Activated B cell treated with CpG ODN at 0.5 μM for 24 hours (primary cell): ENCODE measurements around the gene ZNF783. TPM values are rescaled to one million over a fixed set of nuclear protein-coding genes. Genes with fewer than 3 reads are reported as not detected.

ENCODE experiments used
- ATAC-seq: fragments of 200-7000 bp; cut with Tn5 transposase; one replicate; pipeline ENCODE4 v1.10.0; 2021; ENCODE audit warnings: low read depth, mild to moderate bottlenecking, moderate library complexity
- CTCF ChIA-PET: fragments of 350-600 bp; sonication (Branson Sonifier 250); formaldehyde crosslinking; loops from one replicate; lab custom pipeline; 2021; ENCODE audit warnings: antibody characterized with exemption; lab: Charles Lee
- POLR2A ChIA-PET: fragments of 350-600 bp; sonication (Branson Sonifier 250); formaldehyde crosslinking; loops from one replicate; lab custom pipeline; 2021; ENCODE audit warnings: antibody characterized with exemption; lab: Charles Lee
- DNase-seq: peaks from one replicate; pipeline ENCODE4 v3.0.0; 2022
- H3K27ac Mint-ChIP-seq: one replicate; pipeline ENCODE4 v1.8.0; 2020; ENCODE audit warnings: mixed read lengths
- H3K27me3 Mint-ChIP-seq: one replicate; pipeline ENCODE4 v1.8.0; 2021; ENCODE audit warnings: mixed read lengths
- H3K36me3 Mint-ChIP-seq: one replicate; pipeline ENCODE4 v1.8.0; 2021; ENCODE audit warnings: low read depth, mixed read lengths
- H3K4me1 Mint-ChIP-seq: one replicate; pipeline ENCODE4 v1.8.0; 2021; ENCODE audit warnings: mixed read lengths
- H3K4me3 Mint-ChIP-seq: one replicate; pipeline ENCODE4 v1.8.0; 2020; ENCODE audit warnings: mild to moderate bottlenecking, mixed read lengths
- H3K9me3 Mint-ChIP-seq: one replicate; pipeline ENCODE4 v1.8.0; 2020; ENCODE audit warnings: mixed read lengths
- intact Hi-C: fragments of 100-400 bp; cut with micrococcal nuclease; formaldehyde crosslinking; loops from one replicate; pipeline ENCODE4 v1.15.1; 2024
- total RNA-seq: library from RNA; stranded (reverse); gene quantifications from 2 replicates; pipeline ENCODE4 v1.2.3, GENCODE V29; 2022
- TF ChIP-seq, protein P1 (sequence below): fragments of 200-600 bp; IDR thresholded peaks from one replicate; pipeline ENCODE4 v1.8.0; 2022; ENCODE audit warnings: antibody characterized with exemption, mild to moderate bottlenecking

ZNF783 gene
- total RNA-seq, 1 donor from 2014 or later: 34.1 TPM

GRCh38 chr7:149239345-149240143 is 22.5 kb upstream of the ZNF783 start, which contains the start of gene ZNF212:
Gene ZNF212, plus strand, starts transcription at chr7:149239651. Its CDS starts 128 bp downstream, at chr7:149239779.
- CTCF ChIA-PET: interaction anchor here (0.9 to 1.1 kb wide), 4 partner anchors 20 to 183 kb away, joined by 3 to 5 read pairs (median 4); partner anchors contain the start of gene ZNF398
- Mint-ChIP-seq H3K4me1 (peaks cover 36% of the 10 kb centered on the region), H3K27ac (peak within 1 kb of the TSS; percentile 76), H3K9me3 (peaks cover 3% of the 10 kb centered on the region), H3K4me3 (peak within 1 kb of the TSS; percentile 91), H3K27me3 (no peaks in the 10 kb centered on the region), H3K36me3 (peaks cover 8% of the 10 kb centered on the region)
- TF ChIP-seq, protein P1, sequence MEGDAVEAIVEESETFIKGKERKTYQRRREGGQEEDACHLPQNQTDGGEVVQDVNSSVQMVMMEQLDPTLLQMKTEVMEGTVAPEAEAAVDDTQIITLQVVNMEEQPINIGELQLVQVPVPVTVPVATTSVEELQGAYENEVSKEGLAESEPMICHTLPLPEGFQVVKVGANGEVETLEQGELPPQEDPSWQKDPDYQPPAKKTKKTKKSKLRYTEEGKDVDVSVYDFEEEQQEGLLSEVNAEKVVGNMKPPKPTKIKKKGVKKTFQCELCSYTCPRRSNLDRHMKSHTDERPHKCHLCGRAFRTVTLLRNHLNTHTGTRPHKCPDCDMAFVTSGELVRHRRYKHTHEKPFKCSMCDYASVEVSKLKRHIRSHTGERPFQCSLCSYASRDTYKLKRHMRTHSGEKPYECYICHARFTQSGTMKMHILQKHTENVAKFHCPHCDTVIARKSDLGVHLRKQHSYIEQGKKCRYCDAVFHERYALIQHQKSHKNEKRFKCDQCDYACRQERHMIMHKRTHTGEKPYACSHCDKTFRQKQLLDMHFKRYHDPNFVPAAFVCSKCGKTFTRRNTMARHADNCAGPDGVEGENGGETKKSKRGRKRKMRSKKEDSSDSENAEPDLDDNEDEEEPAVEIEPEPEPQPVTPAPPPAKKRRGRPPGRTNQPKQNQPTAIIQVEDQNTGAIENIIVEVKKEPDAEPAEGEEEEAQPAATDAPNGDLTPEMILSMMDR: no peak
- ATAC-seq: peak; percentile 99
- peak; percentile 82 for DNase-seq
- intact Hi-C loops: loop anchor here (1.0 to 10.0 kb wide), 12 partner anchors 23 to 599 kb away; partner anchors contain the start of genes PDIA4, ZNF282, ZNF398 and ZNF425
- POLR2A ChIA-PET: interaction anchor here (2.5 to 2.6 kb wide), 2 partner anchors 22 to 92 kb away, joined by 5 to 13 read pairs; partner anchors contain the start of genes ZNF398 and ZNF783

GRCh38 chr7:149240637-149241036 is 21.4 kb upstream of the ZNF783 start:
- peaks cover 46% of the 10 kb centered on the region for H3K4me1 Mint-ChIP-seq
- H3K9me3 Mint-ChIP-seq: peaks cover 3% of the 10 kb centered on the region
- peaks cover 8% of the 10 kb centered on the region for H3K36me3 Mint-ChIP-seq
- no peaks in the 10 kb centered on the region for H3K27me3 Mint-ChIP-seq
- ATAC-seq: no peak
- peak overlapping the region; percentile 91 for H3K4me3 Mint-ChIP-seq
- ChIA-PET POLR2A (interaction anchor here (2.5 to 2.6 kb wide), 2 partner anchors 21 to 94 kb away, joined by 5 to 13 read pairs; partner anchors contain the start of genes ZNF398 and ZNF783), CTCF (interaction anchor here (0.9 to 1.1 kb wide), 2 partner anchors 19 to 182 kb away, joined by 3 to 4 read pairs; no protein-coding TSS in a partner anchor)
- intact Hi-C loops: loop anchor here (10.0 kb wide), 1 partner anchor 216 kb away; the partner anchor contains the start of gene PDIA4
- TF ChIP-seq, protein P1: no peak
- DNase-seq: no peak
- H3K27ac Mint-ChIP-seq: no peak overlapping the region

GRCh38 chr7:149241696-149242095 is 20.3 kb upstream of the ZNF783 start:
- POLR2A ChIA-PET: interaction anchor here (0.7 kb wide), 1 partner anchor 34 kb away, joined by 5 read pairs; no protein-coding TSS in a partner anchor
- Mint-ChIP-seq H3K27ac (no peak overlapping the region), H3K36me3 (peaks cover 11% of the 10 kb centered on the region), H3K9me3 (peaks cover 3% of the 10 kb centered on the region), H3K27me3 (no peaks in the 10 kb centered on the region), H3K4me1 (peaks cover 51% of the 10 kb centered on the region), H3K4me3 (peak overlapping the region; percentile 11)
- CTCF ChIA-PET: no interaction called here
- TF ChIP-seq, protein P1: no peak
- intact Hi-C loops: loop anchor here (10.0 kb wide), 1 partner anchor 217 kb away; the partner anchor contains the start of gene PDIA4
- no peak for DNase-seq
- ATAC-seq: no peak

- ATAC-seq (peak; percentile 85), DNase-seq (no peak)
- H3K27me3 Mint-ChIP-seq: no peaks in the 10 kb centered on the region
- peaks cover 19% of the 10 kb centered on the region for H3K36me3 Mint-ChIP-seq
- peaks cover 45% of the 10 kb centered on the region for H3K4me1 Mint-ChIP-seq
- no peak overlapping the region for H3K4me3 Mint-ChIP-seq
- peaks cover 3% of the 10 kb centered on the region for H3K9me3 Mint-ChIP-seq
- intact Hi-C loops: loop anchor here (10.0 kb wide), 1 partner anchor 220 kb away; the partner anchor contains the start of gene PDIA4
- peak overlapping the region; percentile 63 for H3K27ac Mint-ChIP-seq
- CTCF ChIA-PET: no interaction called here
- TF ChIP-seq, protein P1: no peak
- POLR2A ChIA-PET: interaction anchor here (0.6 to 2.0 kb wide), 3 partner anchors 13 to 154 kb away, joined by 3 to 8 read pairs (median 4); partner anchors contain the start of gene ZNF783
These were observed 16.8 kb upstream of the ZNF783 start for GRCh38 chr7:149245244-149245643.
